Measurements from ENCODE around the gene ZFYVE1.
"Not testable (repeated sequence)": the region's sequence is repeated elsewhere in the genome, so short reads cannot be mapped to it uniquely, and the experiment has no call there.

ZFYVE1 gene

DNA sequence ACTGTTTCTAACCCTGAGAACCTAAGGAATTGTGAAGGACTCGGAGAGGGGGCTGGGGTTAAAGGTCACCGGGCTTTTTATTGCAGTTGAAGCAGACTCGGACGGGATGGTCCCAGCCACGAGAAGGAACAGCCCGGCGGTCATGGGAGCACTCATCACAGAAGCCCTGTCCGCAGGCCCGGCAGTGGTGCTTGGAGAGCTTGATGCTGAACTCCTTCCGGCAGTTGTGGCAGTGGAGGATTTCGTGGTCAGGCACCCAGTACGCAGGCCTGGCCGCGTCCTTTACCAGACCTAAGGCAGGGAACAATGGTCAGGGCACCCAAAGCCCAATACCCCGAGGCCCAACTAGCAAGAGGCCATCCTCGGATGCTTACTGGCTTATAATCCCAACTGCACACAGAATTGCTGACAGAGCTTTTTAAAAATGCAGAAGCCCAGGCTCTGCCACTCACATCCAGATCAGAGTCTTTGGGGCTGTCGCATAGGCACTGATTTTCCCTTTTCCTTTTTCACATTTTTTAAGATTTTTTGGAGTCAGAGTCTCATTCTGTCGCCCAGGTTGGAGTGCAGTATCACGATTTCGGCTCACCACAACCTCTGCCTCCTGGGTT is 56.0 kb downstream of the ZFYVE1 start:
- H3K4me3 ChIP-seq (ENCODE audit: low read depth, low read length): no peak overlapping the region
- TF ChIP-seq, protein P1, sequence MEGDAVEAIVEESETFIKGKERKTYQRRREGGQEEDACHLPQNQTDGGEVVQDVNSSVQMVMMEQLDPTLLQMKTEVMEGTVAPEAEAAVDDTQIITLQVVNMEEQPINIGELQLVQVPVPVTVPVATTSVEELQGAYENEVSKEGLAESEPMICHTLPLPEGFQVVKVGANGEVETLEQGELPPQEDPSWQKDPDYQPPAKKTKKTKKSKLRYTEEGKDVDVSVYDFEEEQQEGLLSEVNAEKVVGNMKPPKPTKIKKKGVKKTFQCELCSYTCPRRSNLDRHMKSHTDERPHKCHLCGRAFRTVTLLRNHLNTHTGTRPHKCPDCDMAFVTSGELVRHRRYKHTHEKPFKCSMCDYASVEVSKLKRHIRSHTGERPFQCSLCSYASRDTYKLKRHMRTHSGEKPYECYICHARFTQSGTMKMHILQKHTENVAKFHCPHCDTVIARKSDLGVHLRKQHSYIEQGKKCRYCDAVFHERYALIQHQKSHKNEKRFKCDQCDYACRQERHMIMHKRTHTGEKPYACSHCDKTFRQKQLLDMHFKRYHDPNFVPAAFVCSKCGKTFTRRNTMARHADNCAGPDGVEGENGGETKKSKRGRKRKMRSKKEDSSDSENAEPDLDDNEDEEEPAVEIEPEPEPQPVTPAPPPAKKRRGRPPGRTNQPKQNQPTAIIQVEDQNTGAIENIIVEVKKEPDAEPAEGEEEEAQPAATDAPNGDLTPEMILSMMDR (IDR thresholded peaks at IDR 0.05; ENCODE audit: low read depth, low read length): no peak
- DNase-seq (ENCODE audit: low read depth, low spot score): no peak
- in situ Hi-C loops (cut with HindIII; ENCODE audit: low sequenced_read_pairs): no loop called here

DNA sequence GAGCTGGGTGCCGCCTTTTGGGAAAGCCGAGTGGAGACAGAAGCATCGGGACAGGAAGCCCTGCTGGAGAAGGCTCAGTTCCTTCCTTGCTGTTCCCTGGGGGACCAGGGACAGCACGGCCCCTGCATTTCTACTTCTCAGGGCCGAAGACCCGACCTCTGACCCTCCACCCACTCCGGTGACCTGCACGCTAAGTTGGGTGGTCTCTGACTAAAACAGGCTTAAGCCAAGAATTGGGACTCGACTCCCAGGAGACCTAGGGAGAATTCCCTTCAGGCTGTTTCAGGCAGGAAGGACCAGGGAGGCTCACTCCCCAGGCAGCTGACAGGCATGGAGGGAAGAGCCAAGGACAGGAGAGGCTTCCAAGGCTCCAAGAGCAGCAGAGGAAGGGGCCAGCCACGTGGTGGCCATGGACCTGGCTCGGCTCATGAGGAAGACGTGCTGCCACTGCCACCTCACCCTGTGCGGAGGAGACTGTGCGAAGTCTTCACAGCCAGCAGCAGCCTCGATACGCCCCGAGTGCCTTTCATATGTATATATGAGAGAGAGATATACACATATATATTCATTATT is 56.8 kb downstream of the ZFYVE1 start:
- TF ChIP-seq, protein P1 (IDR thresholded peaks at IDR 0.05; ENCODE audit: low read depth, low read length): no peak
- H3K4me3 ChIP-seq (ENCODE audit: low read depth, low read length): no peak overlapping the region
- DNase-seq (ENCODE audit: low read depth, low spot score): no peak
- in situ Hi-C loops (cut with HindIII; ENCODE audit: low sequenced_read_pairs): no loop called here

DNA sequence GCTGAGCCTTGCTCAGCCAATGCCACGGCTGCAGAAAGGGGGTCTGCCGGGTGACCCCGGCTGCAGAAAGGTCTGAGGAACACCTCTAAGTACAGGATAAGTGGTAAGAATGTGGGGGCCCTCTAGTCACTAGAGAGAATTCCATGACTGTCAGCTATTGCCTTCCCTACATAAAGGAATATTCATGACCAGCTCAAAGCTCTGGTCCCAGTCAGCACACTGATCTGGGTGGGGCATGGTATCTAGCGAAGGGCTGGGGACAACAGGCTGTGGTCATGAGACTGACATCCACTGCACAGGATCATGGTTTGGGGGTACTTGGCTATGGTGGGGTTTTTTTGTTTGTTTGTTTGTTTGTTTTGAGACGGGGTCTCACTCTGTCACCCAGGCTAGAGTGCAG is 58.6 kb downstream of the ZFYVE1 start:
- DNase-seq (ENCODE audit: low read depth, low spot score): no peak
- in situ Hi-C loops (cut with HindIII; ENCODE audit: low sequenced_read_pairs): no loop called here
- TF ChIP-seq, protein P1 (IDR thresholded peaks at IDR 0.05; ENCODE audit: low read depth, low read length): no peak
- H3K4me3 ChIP-seq (ENCODE audit: low read depth, low read length): no peak overlapping the region

DNA sequence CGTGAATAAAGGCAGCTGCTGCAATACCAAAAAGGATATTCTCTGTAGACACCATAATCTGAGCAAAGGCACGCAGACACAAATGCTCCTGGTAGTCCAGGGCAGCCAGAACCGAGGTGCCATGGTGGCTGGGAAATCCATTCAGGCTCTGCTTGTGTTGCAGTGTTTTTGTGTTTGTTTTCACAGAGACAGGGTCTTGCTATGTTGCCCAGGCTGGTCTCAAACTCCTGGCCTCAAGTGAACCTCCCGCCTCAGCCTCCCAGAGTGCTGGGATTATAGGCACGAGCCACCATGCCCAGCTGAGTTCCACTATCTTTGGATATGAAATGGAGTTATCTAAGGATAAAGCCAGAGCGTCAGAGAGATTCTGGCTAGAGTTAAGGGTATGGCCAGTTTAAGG is 60.9 kb downstream of the ZFYVE1 start:
- DNase-seq (ENCODE audit: low read depth, low spot score): no peak

DNA sequence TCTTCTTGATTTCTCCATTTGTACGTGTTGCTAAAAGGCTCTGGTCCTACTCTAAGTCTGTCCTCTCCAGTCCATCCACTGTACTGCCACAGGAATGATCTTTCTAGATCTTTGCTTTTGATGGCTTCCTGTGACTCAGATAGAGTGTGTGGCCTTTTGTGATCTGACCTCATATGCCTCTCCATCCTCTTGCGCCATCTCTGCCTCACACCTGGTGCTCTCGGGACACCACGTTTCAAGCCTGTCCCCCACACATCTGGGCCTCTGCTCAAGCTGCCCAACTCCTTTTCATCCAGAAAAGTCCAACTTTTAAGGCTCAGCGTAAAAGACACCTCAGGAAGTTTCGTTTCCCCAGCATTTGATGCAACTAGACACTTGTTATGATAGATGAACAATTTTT is 61.7 kb downstream of the ZFYVE1 start:
- TF ChIP-seq, protein P1 (IDR thresholded peaks at IDR 0.05; ENCODE audit: low read depth, low read length): no peak
- in situ Hi-C loops (cut with HindIII; ENCODE audit: low sequenced_read_pairs): no loop called here
- DNase-seq (ENCODE audit: low read depth, low spot score): no peak
- H3K4me3 ChIP-seq (ENCODE audit: low read depth, low read length): no peak overlapping the region

More for the DNA sequence above, 60.9 kb downstream of the ZFYVE1 start:
- no peak overlapping the region for H3K4me3 ChIP-seq (ENCODE audit: low read depth, low read length)
- in situ Hi-C loops (cut with HindIII; ENCODE audit: low sequenced_read_pairs): no loop called here
- TF ChIP-seq, protein P1 (IDR thresholded peaks at IDR 0.05; ENCODE audit: low read depth, low read length): no peak

DNA sequence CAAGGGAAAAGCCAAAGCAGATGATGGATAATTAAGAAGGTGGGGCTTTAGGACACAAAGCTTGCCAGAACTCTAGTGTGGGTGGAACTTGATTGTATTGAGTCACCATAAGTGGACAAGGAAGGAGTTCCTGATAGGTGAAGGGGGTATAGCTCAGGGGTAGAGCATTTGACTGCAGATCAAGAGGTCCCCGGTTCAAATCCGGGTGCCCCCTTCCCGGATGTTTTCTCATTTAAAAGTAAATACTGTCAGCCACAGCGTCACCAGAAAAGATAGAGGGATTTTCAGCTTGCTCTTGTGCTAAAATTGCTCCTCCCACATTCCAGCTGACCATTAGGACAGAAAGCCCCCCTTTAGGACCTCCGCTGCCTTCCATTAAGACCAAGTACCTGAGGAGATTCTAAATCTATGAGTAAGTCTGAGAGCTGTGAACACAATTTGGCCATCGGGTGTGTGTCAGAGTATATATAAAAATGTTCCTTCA is 64.0 kb downstream of the ZFYVE1 start:
- TF ChIP-seq, protein P1 (IDR thresholded peaks at IDR 0.05; ENCODE audit: low read depth, low read length): no peak
- H3K4me3 ChIP-seq (ENCODE audit: low read depth, low read length): no peak overlapping the region
- in situ Hi-C loops (cut with HindIII; ENCODE audit: low sequenced_read_pairs): no loop called here
- peak; percentile 80 for DNase-seq (ENCODE audit: low read depth, low spot score)

DNA sequence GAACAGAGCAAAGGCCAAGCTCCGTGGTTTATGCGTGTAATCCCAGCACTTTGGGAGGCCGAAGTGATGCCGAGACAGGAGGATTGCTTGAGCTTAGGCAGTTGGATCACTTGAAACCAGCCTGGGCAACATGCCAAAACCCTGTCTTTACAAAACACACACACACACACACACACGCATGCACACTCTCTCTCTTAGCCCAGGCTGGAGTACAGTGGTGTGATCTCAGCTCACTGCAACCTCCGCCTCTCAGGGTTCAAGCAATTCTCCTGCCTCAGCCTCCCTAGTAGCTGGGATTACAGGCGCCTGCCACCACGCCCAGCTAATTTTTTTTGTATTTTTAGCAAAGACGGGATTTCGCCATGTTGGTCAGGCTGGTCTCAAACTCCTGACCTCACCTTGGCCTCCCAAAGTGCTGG is 64.6 kb downstream of the ZFYVE1 start:
- H3K4me3 ChIP-seq (ENCODE audit: low read depth, low read length); in situ Hi-C loops (cut with HindIII; ENCODE audit: low sequenced_read_pairs): not testable (repeated sequence)
- DNase-seq (ENCODE audit: low read depth, low spot score): peak; percentile 66
